ENCODE data around the gene MINDY3. TPM values are rescaled to one million over a fixed set of nuclear protein-coding genes. Genes with fewer than 3 reads are reported as not detected.

Gene MINDY3
- total RNA-seq, 1 experiment from 2014 or later: 10.4 TPM

DNA sequence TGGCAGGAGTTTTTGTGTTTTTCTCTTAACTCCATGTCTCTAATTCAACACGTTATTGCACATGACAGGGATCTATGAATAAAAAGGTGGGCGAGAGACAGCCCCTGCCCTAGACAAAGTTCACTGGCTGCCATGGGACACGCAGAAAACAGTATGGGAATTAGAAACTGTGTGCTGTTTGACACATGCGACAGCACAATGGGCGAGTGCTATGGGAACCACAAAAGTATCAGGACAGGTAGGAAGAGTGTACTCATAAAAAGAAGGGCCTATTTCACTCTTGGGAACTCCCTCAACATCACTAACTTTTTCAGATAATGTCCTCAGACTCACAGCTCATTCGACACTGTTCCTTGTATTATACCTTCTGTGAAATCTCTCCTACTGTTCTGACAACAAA lies 45.7 kb downstream of the MINDY3 start:
- Histone ChIP-seq H3K27me3 (ENCODE audit: control insufficient read depth, insufficient read depth, low read length) (no peaks in the 10 kb centered on the region), H3K4me1 (ENCODE audit: control insufficient read depth, insufficient read depth, low read length) (no peaks in the 10 kb centered on the region), H3K27ac (ENCODE audit: low read length) (no peak overlapping the region), H3K9me3 (ENCODE audit: control insufficient read depth, insufficient read depth, low read depth, low read length) (no peaks in the 10 kb centered on the region), H3K36me3 (ENCODE audit: control insufficient read depth, insufficient read depth, low read length) (no peaks in the 10 kb centered on the region), H3K4me3 (ENCODE audit: low read depth in 2 of 2, low read length in 2 of 2) (no peak overlapping the region)
- DNase-seq (ENCODE audit: low read depth, low spot score) (no peak), ATAC-seq (no peak)
- intact Hi-C loops (cut with micrococcal nuclease; ENCODE audit: unreplicated experiment): no loop called here
- CTCF ChIA-PET: no interaction called here
- no TSS peak for BruUV-seq (replicated peaks)
- in situ Hi-C loops (cut with HindIII; ENCODE audit: low pct_unique_long_range_greater_than_20kb, low sequenced_read_pairs): no loop called here
- POLR2A ChIA-PET: no interaction called here
- TF ChIP-seq POLR2AphosphoS5 (IDR thresholded peaks at IDR 0.05; ENCODE audit: low read depth, low read length): no peak
- TF ChIP-seq, protein P1, sequence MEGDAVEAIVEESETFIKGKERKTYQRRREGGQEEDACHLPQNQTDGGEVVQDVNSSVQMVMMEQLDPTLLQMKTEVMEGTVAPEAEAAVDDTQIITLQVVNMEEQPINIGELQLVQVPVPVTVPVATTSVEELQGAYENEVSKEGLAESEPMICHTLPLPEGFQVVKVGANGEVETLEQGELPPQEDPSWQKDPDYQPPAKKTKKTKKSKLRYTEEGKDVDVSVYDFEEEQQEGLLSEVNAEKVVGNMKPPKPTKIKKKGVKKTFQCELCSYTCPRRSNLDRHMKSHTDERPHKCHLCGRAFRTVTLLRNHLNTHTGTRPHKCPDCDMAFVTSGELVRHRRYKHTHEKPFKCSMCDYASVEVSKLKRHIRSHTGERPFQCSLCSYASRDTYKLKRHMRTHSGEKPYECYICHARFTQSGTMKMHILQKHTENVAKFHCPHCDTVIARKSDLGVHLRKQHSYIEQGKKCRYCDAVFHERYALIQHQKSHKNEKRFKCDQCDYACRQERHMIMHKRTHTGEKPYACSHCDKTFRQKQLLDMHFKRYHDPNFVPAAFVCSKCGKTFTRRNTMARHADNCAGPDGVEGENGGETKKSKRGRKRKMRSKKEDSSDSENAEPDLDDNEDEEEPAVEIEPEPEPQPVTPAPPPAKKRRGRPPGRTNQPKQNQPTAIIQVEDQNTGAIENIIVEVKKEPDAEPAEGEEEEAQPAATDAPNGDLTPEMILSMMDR (IDR thresholded peaks at IDR 0.05): no peak
- TF ChIP-seq, protein P2, sequence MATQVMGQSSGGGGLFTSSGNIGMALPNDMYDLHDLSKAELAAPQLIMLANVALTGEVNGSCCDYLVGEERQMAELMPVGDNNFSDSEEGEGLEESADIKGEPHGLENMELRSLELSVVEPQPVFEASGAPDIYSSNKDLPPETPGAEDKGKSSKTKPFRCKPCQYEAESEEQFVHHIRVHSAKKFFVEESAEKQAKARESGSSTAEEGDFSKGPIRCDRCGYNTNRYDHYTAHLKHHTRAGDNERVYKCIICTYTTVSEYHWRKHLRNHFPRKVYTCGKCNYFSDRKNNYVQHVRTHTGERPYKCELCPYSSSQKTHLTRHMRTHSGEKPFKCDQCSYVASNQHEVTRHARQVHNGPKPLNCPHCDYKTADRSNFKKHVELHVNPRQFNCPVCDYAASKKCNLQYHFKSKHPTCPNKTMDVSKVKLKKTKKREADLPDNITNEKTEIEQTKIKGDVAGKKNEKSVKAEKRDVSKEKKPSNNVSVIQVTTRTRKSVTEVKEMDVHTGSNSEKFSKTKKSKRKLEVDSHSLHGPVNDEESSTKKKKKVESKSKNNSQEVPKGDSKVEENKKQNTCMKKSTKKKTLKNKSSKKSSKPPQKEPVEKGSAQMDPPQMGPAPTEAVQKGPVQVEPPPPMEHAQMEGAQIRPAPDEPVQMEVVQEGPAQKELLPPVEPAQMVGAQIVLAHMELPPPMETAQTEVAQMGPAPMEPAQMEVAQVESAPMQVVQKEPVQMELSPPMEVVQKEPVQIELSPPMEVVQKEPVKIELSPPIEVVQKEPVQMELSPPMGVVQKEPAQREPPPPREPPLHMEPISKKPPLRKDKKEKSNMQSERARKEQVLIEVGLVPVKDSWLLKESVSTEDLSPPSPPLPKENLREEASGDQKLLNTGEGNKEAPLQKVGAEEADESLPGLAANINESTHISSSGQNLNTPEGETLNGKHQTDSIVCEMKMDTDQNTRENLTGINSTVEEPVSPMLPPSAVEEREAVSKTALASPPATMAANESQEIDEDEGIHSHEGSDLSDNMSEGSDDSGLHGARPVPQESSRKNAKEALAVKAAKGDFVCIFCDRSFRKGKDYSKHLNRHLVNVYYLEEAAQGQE (IDR thresholded peaks at IDR 0.05; ENCODE audit: insufficient read depth in 1 of 2, low read depth in 2 of 2, low read length in 1 of 2): no peak
- TF ChIP-seq SIN3A (IDR thresholded peaks at IDR 0.05; ENCODE audit: borderline replicate concordance, insufficient read depth, low read depth, low read length): no peak
- no peak for TF ChIP-seq TCF7L2 (IDR thresholded peaks at IDR 0.05; ENCODE audit: low read depth, low read length)

DNA sequence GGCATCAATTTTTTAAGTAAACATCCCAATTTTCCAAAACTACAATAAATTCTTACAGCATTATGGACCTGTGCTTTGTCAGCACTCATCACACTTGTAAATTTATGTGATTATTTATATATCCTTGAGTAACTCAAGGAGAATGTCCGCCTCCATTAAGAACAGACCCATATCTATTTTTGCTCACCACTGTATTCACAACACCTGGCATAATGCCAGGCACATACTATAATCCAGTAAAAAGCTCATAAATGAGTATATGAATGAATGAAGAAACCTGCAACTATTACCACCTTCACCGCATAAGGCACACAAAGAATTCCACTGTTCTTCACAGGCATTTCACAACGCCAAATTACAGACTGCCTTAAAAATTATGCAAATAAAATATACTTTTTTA lies 46.9 kb downstream of the MINDY3 start:
- no peak for DNase-seq (ENCODE audit: low read depth, low spot score)
- Histone ChIP-seq H3K27me3 (ENCODE audit: control insufficient read depth, insufficient read depth, low read length) (no peaks in the 10 kb centered on the region), H3K9me3 (ENCODE audit: control insufficient read depth, insufficient read depth, low read depth, low read length) (no peaks in the 10 kb centered on the region), H3K36me3 (ENCODE audit: control insufficient read depth, insufficient read depth, low read length) (no peaks in the 10 kb centered on the region), H3K27ac (ENCODE audit: low read length) (no peak overlapping the region), H3K4me3 (ENCODE audit: low read depth in 2 of 2, low read length in 2 of 2) (no peak overlapping the region), H3K4me1 (ENCODE audit: control insufficient read depth, insufficient read depth, low read length) (no peaks in the 10 kb centered on the region)
- in situ Hi-C loops (cut with HindIII; ENCODE audit: low pct_unique_long_range_greater_than_20kb, low sequenced_read_pairs) (no loop called here), intact Hi-C loops (cut with micrococcal nuclease; ENCODE audit: unreplicated experiment) (no loop called here)
- ChIA-PET CTCF (interaction anchor here (0.6 kb wide), 1 partner anchor 374 kb away, joined by 4 read pairs; no protein-coding TSS in a partner anchor), POLR2A (no interaction called here)
- TF ChIP-seq, protein P1 (IDR thresholded peaks at IDR 0.05): no peak
- TF ChIP-seq TCF7L2 (IDR thresholded peaks at IDR 0.05; ENCODE audit: low read depth, low read length) (no peak), SIN3A (IDR thresholded peaks at IDR 0.05; ENCODE audit: borderline replicate concordance, insufficient read depth, low read depth, low read length) (no peak), POLR2AphosphoS5 (IDR thresholded peaks at IDR 0.05; ENCODE audit: low read depth, low read length) (no peak)
- TF ChIP-seq, protein P2 (IDR thresholded peaks at IDR 0.05; ENCODE audit: insufficient read depth in 1 of 2, low read depth in 2 of 2, low read length in 1 of 2): no peak
- no TSS peak for BruUV-seq (replicated peaks)
- no peak for ATAC-seq

All from Panc1 (cell line).